Upper lobe of left lung (tissue), 6 donors: ENCODE results near the gene GDI1. TPM values are rescaled to one million over a fixed set of nuclear protein-coding genes. Genes with fewer than 3 reads are reported as not detected.

Experiments used
- ATAC-seq, 2 donors: fragments of 200-7000 bp; cut with Tn5 transposase; one replicate each; pipeline ENCODE4 v1.9.1; 2022; ENCODE audit warnings: mild to moderate bottlenecking in 2 of 2, moderate library complexity in 2 of 2; ENCODE audit not compliant: low FRiP score in 2 of 2
- DNase-seq, 2 donors: peaks; one replicate each; pipeline ENCODE4 v3.0.0-alpha.2; 2019 to 2020
- H3K27ac ChIP-seq, 4 donors: fragments of 200-600 bp; sonication (generic); one replicate each; pipeline ENCODE4 v1.5.1; 2016 to 2019
- H3K27me3 ChIP-seq, 4 donors: fragments of 200-600 bp; sonication (generic); one replicate each; pipeline ENCODE4 v1.5.1; 2017 to 2019
- H3K36me3 ChIP-seq, 4 donors: fragments of 200-600 bp; sonication (generic); one replicate each; pipeline ENCODE4 v1.5.1; 2016 to 2019
- H3K4me1 ChIP-seq, 4 donors: fragments of 200-600 bp; sonication (generic); one replicate each; pipeline ENCODE4 v1.5.1; 2018 to 2019
- H3K4me3 ChIP-seq, 4 donors: fragments of 200-600 bp; sonication (generic); one replicate each; pipeline ENCODE4 v1.5.1; 2017 to 2019; ENCODE audit warnings: mild to moderate bottlenecking in 2 of 4, moderate library complexity in 1 of 4
- H3K9me3 ChIP-seq, 4 donors: fragments of 200-600 bp; sonication (generic); one replicate each; pipeline ENCODE4 v1.5.1; 2018 to 2019
- EP300 ChIP-seq, 4 donors: sonication (generic); formaldehyde crosslinking; IDR thresholded peaks; one replicate each; pipeline ENCODE4 v1.5.1; 2017; ENCODE audit warnings: antibody characterized with exemption in 4 of 4, control low read depth in 2 of 4
- POLR2A ChIP-seq, 4 donors: fragments of 450-650 bp; IDR thresholded peaks; one replicate each; pipeline ENCODE4 v1.5.1; 2016 to 2017; ENCODE audit warnings: antibody characterized with exemption in 4 of 4, mild to moderate bottlenecking in 2 of 4
- POLR2AphosphoS5 ChIP-seq, 2 donors: sonication (generic); formaldehyde crosslinking; IDR thresholded peaks; one replicate each; pipeline ENCODE4 v1.5.1; 2017; ENCODE audit warnings: antibody characterized with exemption in 2 of 2
- WGBS, 2 donors: methylation state at CpG; one replicate each; pipeline ENCODE4 v1.1.5; 2017 to 2018; 5-methylcytosine and 5-hydroxymethylcytosine counted together
- total RNA-seq, 6 donors: library from RNA; depleted of rRNA in 4 of 6; stranded (reverse); fragments of >200 nt in 4 of 6; gene quantifications; one replicate each; pipeline versions ENCODE4 v1.1.0 to v1.2.1, GENCODE V29; 2016 to 2021
- TF ChIP-seq, protein P1 (sequence below), 6 experiments: fragments of 450-650 bp in 4 of 6; fragments of 200-600 bp in 2 of 6; sonication (generic) in 2 of 6; IDR thresholded peaks; one replicate each; pipeline ENCODE4 v1.5.1; 2016 to 2019; ENCODE audit warnings: antibody characterized with exemption in 6 of 6
- donor health status: DM: no; HTN: no; CAD: no; lungs with moderate emphysema.
- donor health status: DM: no; HTN: yes; CAD: no; lungs with severe emphysema.

Gene GDI1
- total RNA-seq, 6 donors from 2014 or later: 81.2 to 237 (median 96.0) TPM

DNA sequence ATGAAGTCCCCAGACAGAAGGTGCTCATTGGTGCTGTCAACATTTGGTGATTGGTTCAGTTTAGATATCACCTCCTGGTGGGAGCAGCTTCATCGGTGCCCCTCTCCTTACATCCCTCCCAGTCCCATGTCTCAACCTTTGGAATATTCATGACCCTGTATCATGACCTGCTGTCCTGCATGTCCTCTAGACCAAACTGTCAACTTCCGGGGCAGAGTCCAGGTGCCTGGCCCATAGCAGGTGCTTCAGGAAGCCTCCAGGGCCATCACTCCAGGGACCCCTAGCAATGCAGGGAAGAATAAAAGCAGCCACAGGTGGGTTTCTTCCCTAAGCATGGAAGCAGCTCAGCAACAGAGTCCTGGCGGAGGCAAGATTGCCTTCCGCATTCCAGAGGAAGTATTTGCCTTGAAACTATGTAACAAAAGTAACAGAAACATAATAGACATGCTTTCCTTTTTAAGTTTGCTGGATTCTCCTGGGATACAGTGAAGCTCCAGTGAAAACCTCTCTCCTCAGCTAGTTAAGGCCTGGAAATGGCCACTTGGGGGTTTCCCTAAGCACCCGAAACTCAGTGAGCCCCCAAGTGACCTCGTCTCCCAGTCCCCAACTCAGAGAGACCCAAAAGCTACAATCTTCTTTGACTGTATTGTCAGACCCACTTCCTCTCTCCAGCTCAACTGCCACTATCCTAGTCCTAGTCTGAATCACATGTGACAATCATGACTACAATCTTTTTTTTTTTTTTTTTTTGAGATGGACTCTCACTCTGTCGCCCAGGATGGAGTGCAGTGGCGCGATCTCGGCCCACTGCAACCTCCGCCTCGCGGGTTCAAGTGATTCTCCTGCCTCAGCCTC, 9.8 kb upstream of the GDI1 start:
- no peaks in the 10 kb centered on the region for H3K27me3 ChIP-seq
- H3K4me1 ChIP-seq: peaks cover 8 to 21% (median 11%) of the 10 kb centered on the region in 4 donors
- peaks cover 0 to 15% (median 0%) of the 10 kb centered on the region in 4 donors for H3K9me3 ChIP-seq
- TF ChIP-seq EP300 (IDR thresholded peaks at IDR 0.05): no peak
- TF ChIP-seq, protein P1, sequence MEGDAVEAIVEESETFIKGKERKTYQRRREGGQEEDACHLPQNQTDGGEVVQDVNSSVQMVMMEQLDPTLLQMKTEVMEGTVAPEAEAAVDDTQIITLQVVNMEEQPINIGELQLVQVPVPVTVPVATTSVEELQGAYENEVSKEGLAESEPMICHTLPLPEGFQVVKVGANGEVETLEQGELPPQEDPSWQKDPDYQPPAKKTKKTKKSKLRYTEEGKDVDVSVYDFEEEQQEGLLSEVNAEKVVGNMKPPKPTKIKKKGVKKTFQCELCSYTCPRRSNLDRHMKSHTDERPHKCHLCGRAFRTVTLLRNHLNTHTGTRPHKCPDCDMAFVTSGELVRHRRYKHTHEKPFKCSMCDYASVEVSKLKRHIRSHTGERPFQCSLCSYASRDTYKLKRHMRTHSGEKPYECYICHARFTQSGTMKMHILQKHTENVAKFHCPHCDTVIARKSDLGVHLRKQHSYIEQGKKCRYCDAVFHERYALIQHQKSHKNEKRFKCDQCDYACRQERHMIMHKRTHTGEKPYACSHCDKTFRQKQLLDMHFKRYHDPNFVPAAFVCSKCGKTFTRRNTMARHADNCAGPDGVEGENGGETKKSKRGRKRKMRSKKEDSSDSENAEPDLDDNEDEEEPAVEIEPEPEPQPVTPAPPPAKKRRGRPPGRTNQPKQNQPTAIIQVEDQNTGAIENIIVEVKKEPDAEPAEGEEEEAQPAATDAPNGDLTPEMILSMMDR (IDR thresholded peaks at IDR 0.05): no peak
- no peak for TF ChIP-seq POLR2A (IDR thresholded peaks at IDR 0.05)
- TF ChIP-seq POLR2AphosphoS5 (IDR thresholded peaks at IDR 0.05): no peak
- ATAC-seq (no peak), DNase-seq (no peak)
- peak overlapping the region in 2 of 4 donors; percentile 88 to 96 for H3K27ac ChIP-seq
- 80% methylated on average over 5 to 13 of the region's 13 CpGs for WGBS, 2 donors
- H3K36me3 ChIP-seq: peaks cover 0 to 6% (median 2%) of the 10 kb centered on the region in 4 donors
- peak overlapping the region in 3 of 4 donors; percentile 75 to 92 (median 76) for H3K4me3 ChIP-seq

GRCh38 chrX:154428176-154429171, 8.5 kb upstream of the GDI1 start, which contains the start of gene ATP6AP1:
Gene ATP6AP1 (plus strand): TSS chrX:154428677. CDS start chrX:154428693, 16 bp downstream.
- H3K36me3 ChIP-seq: peaks cover 0 to 20% (median 10%) of the 10 kb centered on the region in 4 donors
- peak; percentile 95 to 99 for ATAC-seq
- peaks cover 8 to 21% (median 11%) of the 10 kb centered on the region in 4 donors for H3K4me1 ChIP-seq
- peaks cover 0 to 15% (median 0%) of the 10 kb centered on the region in 4 donors for H3K9me3 ChIP-seq
- peak within 1 kb of the TSS; percentile 75 to 92 (median 82) for H3K4me3 ChIP-seq
- H3K27ac ChIP-seq: peak within 1 kb of the TSS; percentile 78 to 96 (median 85)
- TF ChIP-seq POLR2A (IDR thresholded peaks at IDR 0.05) (peak in 3 of 4 donors; percentile 28 to 85 (median 75)), POLR2AphosphoS5 (IDR thresholded peaks at IDR 0.05) (peak; percentile 58 to 83), EP300 (IDR thresholded peaks at IDR 0.05) (no peak)
- TF ChIP-seq, protein P1 (IDR thresholded peaks at IDR 0.05): peak in 1 of 6 experiments; percentile 23
- no peaks in the 10 kb centered on the region for H3K27me3 ChIP-seq
- DNase-seq: peak; percentile 94 to 97
- WGBS, 2 donors: 27 to 59% methylated on average over 23 to 79 of the region's 87 CpGs

GRCh38 chrX:154429711-154430110, 7.2 kb upstream of the GDI1 start:
- 76% methylated on average over 2 of the region's 2 CpGs; no CpG with 5 or more reads in 1 of the 2 donors for WGBS, 2 donors
- Histone ChIP-seq H3K36me3 (peaks cover 0 to 32% (median 15%) of the 10 kb centered on the region in 4 donors), H3K4me3 (peak overlapping the region in 3 of 4 donors; percentile 75 to 92 (median 76)), H3K9me3 (peaks cover 0 to 15% (median 0%) of the 10 kb centered on the region in 4 donors), H3K27ac (peak overlapping the region in 3 of 4 donors; percentile 82 to 96 (median 88)), H3K27me3 (no peaks in the 10 kb centered on the region), H3K4me1 (peaks cover 8 to 21% (median 11%) of the 10 kb centered on the region in 4 donors)
- no peak for ATAC-seq
- no peak for TF ChIP-seq POLR2A (IDR thresholded peaks at IDR 0.05)
- no peak for TF ChIP-seq EP300 (IDR thresholded peaks at IDR 0.05)
- no peak for TF ChIP-seq POLR2AphosphoS5 (IDR thresholded peaks at IDR 0.05)
- TF ChIP-seq, protein P1 (IDR thresholded peaks at IDR 0.05): no peak
- no peak for DNase-seq

GRCh38 chrX:154430479-154430878, 6.5 kb upstream of the GDI1 start:
- Histone ChIP-seq H3K27ac (peak overlapping the region; percentile 18 to 96 (median 62)), H3K4me1 (peaks cover 8 to 21% (median 11%) of the 10 kb centered on the region in 4 donors), H3K4me3 (peak overlapping the region in 1 of 4 donors; percentile 92), H3K27me3 (no peaks in the 10 kb centered on the region), H3K9me3 (peaks cover 0 to 15% (median 0%) of the 10 kb centered on the region in 4 donors), H3K36me3 (peaks cover 0 to 38% (median 19%) of the 10 kb centered on the region in 4 donors)
- DNase-seq (no peak), ATAC-seq (no peak)
- TF ChIP-seq POLR2AphosphoS5 (IDR thresholded peaks at IDR 0.05) (no peak), POLR2A (IDR thresholded peaks at IDR 0.05) (no peak), EP300 (IDR thresholded peaks at IDR 0.05) (no peak)
- TF ChIP-seq, protein P1 (IDR thresholded peaks at IDR 0.05): no peak
- 53 to 62% methylated on average over 6 of the region's 6 CpGs for WGBS, 2 donors
